Large intestine (tissue), 3 donors: ENCODE data around the gene MAP4K3. TPM values are rescaled to one million over a fixed set of nuclear protein-coding genes. Genes with fewer than 3 reads are reported as not detected.

Experiments
- DNase-seq, 2 donors: peaks; one replicate each; pipeline versions ENCODE4 v3.0.0 to v3.0.0-alpha.2; 2013
- H3K27ac ChIP-seq: one replicate; pipeline ENCODE4 v1.5.1; 2013; ENCODE audit warnings: low read length
- H3K27me3 ChIP-seq: 2 replicates; pipeline ENCODE4 v1.6.1; 2013; ENCODE audit warnings: low read length; ENCODE audit not compliant: control insufficient read depth, insufficient read depth
- H3K36me3 ChIP-seq: 2 replicates; pipeline ENCODE4 v1.6.1; 2013; ENCODE audit warnings: low read length; ENCODE audit not compliant: control insufficient read depth, insufficient read depth
- H3K4me1 ChIP-seq: one replicate; pipeline ENCODE4 v1.6.1; 2013; ENCODE audit warnings: low read length; ENCODE audit not compliant: control insufficient read depth, insufficient read depth
- H3K4me3 ChIP-seq: one replicate; pipeline ENCODE4 v1.5.1; 2013; ENCODE audit warnings: low read length
- H3K9me3 ChIP-seq: one replicate; pipeline ENCODE4 v1.6.1; 2013; ENCODE audit warnings: mild to moderate bottlenecking, low read depth, low read length, moderate library complexity; ENCODE audit not compliant: control insufficient read depth
- WGBS: methylation state at CpG from one replicate; pipeline ENCODE4 v1.1.5; 2013; ENCODE audit warnings: low lambda C conversion rate; ENCODE audit not compliant: insufficient coverage; 5-methylcytosine and 5-hydroxymethylcytosine counted together
- polyA plus RNA-seq: library from polyadenylated mRNA; unstranded; fragments of 120-200 nt; gene quantifications from one replicate; pipeline ENCODE4 v1.2.1, GENCODE V29; 2013

The MAP4K3 gene
- polyA plus RNA-seq, 1 donor: 31.4 TPM

DNA sequence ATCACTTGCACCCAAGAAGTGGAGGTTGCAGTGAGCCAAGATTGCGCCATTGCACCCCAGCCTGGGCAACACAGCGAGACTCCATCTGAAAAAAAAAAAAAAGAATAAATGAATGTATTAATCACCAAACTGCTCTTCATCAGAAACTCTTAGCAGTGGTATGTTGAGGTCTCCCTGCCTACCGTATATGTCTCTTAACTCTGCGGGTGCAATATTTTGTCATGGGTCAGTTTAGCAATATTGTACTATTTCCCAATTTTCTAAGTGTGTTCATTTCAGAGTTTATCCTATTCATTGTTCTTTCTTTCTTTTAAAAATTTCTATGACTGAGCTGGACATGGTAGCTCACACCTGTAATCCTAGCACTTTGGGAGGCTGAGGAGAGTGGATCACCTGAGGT is 37.9 kb upstream of the MAP4K3 start:
- no peak for DNase-seq
- peaks cover under 1% of the 10 kb centered on the region for H3K4me1 ChIP-seq
- WGBS: 100% methylated on average over 1 of the region's 4 CpGs
- H3K9me3 ChIP-seq: no peaks in the 10 kb centered on the region
- no peak overlapping the region for H3K4me3 ChIP-seq
- no peaks in the 10 kb centered on the region for H3K27me3 ChIP-seq
- H3K27ac ChIP-seq: no peak overlapping the region
- peaks cover 18% of the 10 kb centered on the region for H3K36me3 ChIP-seq

DNA sequence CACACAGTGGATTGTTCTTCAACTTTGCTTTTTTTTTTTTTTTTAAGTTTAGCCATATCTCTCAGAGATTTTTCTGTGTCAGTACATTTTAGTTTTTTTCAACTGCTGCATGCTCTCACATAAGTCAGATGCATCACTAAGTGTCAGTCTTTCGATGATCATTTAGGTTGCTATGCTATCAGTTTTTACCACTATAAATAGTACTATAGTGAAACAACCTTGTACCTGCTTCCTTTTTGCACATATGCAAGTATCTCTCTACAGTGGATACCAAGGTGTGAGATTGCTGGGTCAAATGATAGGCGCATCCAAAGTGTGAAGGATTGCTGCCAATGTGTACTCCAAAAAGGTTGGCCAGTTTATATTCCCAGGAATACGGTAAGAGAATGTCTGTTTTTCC is 33.5 kb upstream of the MAP4K3 start:
- Histone ChIP-seq H3K27ac (no peak overlapping the region), H3K4me1 (peaks cover 24% of the 10 kb centered on the region), H3K4me3 (no peak overlapping the region), H3K9me3 (no peaks in the 10 kb centered on the region), H3K27me3 (no peaks in the 10 kb centered on the region), H3K36me3 (peaks cover 2% of the 10 kb centered on the region)
- no peak for DNase-seq
- WGBS: 100% methylated on average over 1 of the region's 3 CpGs

DNA sequence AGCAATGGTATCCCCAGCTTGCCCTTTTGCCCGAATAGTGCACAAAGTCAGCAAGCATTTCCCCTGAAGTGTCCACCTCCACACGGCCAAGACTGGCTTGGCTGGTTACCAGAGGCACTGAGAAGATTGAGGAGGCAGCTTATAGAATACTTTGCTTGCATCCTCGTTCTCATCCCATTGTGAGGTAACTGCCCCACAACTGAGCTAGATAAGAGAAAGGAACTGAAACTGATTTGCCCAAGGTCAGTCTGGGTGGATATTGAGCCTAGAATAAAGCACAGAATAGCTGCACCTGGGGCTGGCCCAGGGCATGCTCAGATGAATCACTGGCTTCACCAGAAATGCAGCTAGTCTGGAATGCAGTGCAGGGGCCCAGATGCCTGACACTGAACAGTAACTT is 32.7 kb upstream of the MAP4K3 start:
- Histone ChIP-seq H3K9me3 (no peaks in the 10 kb centered on the region), H3K4me3 (no peak overlapping the region), H3K36me3 (peaks cover 2% of the 10 kb centered on the region), H3K27ac (peak overlapping the region; percentile 4), H3K4me1 (peaks cover 24% of the 10 kb centered on the region), H3K27me3 (no peaks in the 10 kb centered on the region)
- DNase-seq: peak; percentile 22 to 66
- WGBS: no CpG with 5 or more reads among the region's 3 CpGs

DNA sequence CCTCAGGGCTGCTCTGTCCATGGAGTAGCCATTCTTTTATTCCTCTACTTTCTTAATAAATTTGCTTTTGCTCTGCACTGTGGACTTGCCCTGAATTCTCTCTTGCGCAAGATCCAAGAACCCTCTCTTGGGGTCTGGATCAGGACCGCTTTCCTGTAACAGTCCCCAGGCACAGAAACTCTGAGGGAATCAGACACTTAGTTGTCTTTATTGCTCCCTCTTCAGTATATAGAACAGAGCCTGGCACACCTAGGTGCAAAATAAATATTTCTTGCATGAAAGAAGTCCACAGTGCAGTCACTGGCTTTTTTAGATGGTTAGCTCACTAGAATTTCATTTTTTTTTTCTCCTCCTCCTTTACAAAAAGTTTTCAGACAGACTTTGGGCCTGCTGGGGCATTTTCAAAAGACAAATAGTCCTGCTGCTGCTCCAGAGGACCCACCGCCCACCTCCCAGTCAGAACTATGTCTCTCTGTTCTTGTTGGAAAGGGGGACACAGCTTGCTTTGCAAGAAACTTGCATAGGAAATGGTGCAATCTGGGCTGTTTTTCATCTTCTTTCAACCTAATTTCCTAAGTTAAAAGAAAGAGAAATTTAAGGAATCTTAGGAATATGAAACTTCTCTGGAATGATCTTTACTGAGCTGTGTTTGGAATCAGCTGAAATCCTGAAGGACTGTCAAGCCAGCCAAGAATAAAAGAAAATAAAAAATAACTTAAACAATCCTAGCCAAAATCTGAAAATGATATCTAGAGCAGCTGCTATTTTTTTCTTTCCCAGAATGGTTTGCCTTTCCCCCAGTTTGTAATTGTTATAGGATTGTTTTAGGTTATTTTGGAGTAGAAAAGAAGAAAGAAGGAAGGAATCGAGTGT is 31.7 kb upstream of the MAP4K3 start:
- WGBS: 100% methylated on average over 1 of the region's 4 CpGs
- Histone ChIP-seq H3K4me1 (peaks cover 24% of the 10 kb centered on the region), H3K9me3 (no peaks in the 10 kb centered on the region), H3K4me3 (no peak overlapping the region), H3K27ac (peak overlapping the region; percentile 4), H3K27me3 (no peaks in the 10 kb centered on the region), H3K36me3 (peaks cover 2% of the 10 kb centered on the region)
- DNase-seq: no peak

DNA sequence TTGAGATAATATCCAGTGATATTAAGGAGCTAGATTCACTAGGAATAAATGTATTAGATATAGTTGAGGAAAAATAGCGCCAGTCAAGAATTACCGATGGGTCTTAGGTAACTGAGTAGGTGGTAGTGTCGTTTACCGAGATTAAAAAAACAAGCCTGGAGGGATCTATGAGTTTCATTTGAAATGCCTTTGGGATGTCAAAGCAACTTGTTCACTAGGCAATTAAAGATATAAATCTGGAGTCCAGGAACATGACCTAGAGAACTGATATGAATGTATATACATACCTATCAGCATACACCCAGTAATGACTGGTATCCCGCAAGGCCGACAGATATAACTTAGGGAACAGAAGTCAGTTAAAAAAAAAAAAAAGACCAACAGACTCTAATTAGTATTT is 29.2 kb upstream of the MAP4K3 start:
- WGBS: 92% methylated on average over 6 of the region's 6 CpGs
- Histone ChIP-seq H3K36me3 (no peaks in the 10 kb centered on the region), H3K27ac (no peak overlapping the region), H3K4me3 (no peak overlapping the region), H3K9me3 (no peaks in the 10 kb centered on the region), H3K4me1 (peaks cover 24% of the 10 kb centered on the region), H3K27me3 (no peaks in the 10 kb centered on the region)
- DNase-seq: no peak

DNA sequence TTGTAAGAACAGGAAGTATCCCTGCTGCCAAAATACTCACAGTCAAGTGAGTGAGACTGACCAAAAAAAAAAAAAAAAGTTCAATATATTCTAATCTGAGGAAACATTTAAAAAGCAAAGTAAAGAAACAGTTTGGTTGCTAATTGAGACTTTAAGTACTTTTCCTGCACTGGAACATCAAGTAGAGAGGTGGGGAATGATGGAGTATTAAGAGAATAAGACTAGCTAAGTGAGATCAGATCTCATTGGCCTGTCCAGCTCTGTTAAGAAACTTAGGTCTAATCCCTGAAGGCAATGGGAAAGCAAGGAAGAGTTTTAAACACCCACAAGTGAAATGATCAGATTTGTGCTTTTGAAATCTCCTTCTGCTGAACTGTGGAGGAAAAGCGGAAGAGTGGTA is 27.8 kb upstream of the MAP4K3 start:
- DNase-seq: no peak
- Histone ChIP-seq H3K27ac (no peak overlapping the region), H3K4me3 (no peak overlapping the region), H3K4me1 (peaks cover 22% of the 10 kb centered on the region), H3K27me3 (no peaks in the 10 kb centered on the region), H3K9me3 (no peaks in the 10 kb centered on the region), H3K36me3 (no peaks in the 10 kb centered on the region)
- 100% methylated on average over 1 of the region's 1 CpG for WGBS

DNA sequence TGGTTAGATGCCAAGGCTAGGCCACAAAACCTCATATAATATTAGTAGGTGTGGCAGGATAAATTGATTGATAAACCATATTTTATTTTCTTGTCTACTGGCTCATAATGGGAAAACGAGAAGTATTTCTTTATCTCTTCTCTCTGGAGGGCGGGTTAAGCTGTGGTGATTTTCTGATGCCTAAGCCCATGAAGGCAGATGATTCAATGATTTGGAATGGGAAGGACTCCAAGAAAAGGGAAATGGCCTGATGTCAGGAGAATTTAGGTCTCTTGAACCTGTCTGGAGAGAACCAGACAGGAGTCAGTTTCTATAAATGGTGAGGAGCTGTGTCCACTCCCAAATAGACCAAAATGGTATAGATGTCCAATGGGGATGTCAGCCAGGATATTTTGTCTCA is 18.7 kb upstream of the MAP4K3 start:
- DNase-seq: no peak
- H3K9me3 ChIP-seq: peaks cover 3% of the 10 kb centered on the region
- H3K4me3 ChIP-seq: no peak overlapping the region
- WGBS: no CpG with 5 or more reads among the region's 2 CpGs
- no peaks in the 10 kb centered on the region for H3K27me3 ChIP-seq
- no peak overlapping the region for H3K27ac ChIP-seq
- H3K36me3 ChIP-seq: peaks cover 13% of the 10 kb centered on the region
- H3K4me1 ChIP-seq: no peaks in the 10 kb centered on the region

DNA sequence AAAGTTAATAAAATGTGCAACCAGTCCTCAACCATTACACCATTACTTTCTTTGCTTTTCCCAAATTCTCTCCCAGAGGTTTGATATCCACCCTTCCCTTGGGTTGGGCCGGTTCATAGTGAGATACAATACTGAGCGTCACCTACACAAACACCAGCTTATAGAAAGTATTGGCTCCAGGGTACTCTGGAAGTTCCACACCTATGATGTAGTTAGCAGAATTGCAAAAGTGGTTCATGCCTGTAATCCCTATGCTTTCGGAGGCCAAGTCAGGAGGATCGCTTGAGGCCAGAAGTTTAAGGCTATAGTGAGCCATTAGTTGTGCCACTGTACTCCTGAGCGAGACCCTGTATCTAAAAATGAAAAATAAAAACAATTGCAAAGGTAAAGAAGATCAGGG is 15.3 kb upstream of the MAP4K3 start:
- no peaks in the 10 kb centered on the region for H3K4me1 ChIP-seq
- no peak overlapping the region for H3K4me3 ChIP-seq
- no peak for DNase-seq
- H3K27me3 ChIP-seq: no peaks in the 10 kb centered on the region
- no peak overlapping the region for H3K27ac ChIP-seq
- no peaks in the 10 kb centered on the region for H3K9me3 ChIP-seq
- no CpG with 5 or more reads among the region's 5 CpGs for WGBS
- peaks cover 11% of the 10 kb centered on the region for H3K36me3 ChIP-seq

DNA sequence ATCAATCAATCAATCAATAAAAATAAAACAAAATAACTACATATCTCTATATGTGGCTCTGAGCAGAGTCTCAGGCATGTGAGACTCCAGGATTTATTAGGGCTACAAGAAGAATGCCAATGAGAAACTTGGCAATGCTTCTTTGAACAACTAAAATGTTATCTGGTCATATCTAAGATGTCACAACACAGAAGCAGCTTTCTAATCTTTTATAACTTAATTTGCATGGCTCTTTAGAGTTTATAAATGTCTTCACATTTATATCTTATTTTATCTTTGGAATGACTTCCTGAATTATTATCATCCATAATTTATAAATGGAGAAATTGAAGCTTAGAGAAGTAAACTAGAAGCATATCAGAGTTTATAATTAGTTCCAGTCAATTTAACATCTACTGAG is 14.9 kb upstream of the MAP4K3 start:
- H3K27ac ChIP-seq: no peak overlapping the region
- H3K9me3 ChIP-seq: no peaks in the 10 kb centered on the region
- no peak overlapping the region for H3K4me3 ChIP-seq
- no peaks in the 10 kb centered on the region for H3K4me1 ChIP-seq
- H3K36me3 ChIP-seq: peaks cover 11% of the 10 kb centered on the region
- no peak for DNase-seq
- no peaks in the 10 kb centered on the region for H3K27me3 ChIP-seq

DNA sequence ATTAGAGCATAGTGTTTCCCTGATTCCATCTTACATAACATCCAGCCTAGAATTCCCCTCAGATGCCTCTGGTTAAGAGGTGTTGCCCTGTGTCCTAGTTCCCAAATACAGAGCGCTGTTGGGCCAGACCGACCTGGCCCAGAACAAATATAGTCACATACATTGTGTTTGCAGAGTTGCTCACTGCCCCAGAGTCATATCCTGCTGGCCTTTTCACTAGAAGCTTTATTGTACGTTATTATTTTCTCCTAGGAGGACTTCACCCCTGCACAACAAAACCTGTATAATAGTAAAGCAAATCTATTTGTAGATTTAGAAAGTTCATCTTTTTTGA is 11.1 kb upstream of the MAP4K3 start:
- no peaks in the 10 kb centered on the region for H3K4me1 ChIP-seq
- no peak for DNase-seq
- no peak overlapping the region for H3K4me3 ChIP-seq
- no peaks in the 10 kb centered on the region for H3K9me3 ChIP-seq
- H3K27ac ChIP-seq: no peak overlapping the region
- WGBS: no CpG with 5 or more reads among the region's 3 CpGs
- H3K36me3 ChIP-seq: peaks cover 2% of the 10 kb centered on the region
- H3K27me3 ChIP-seq: no peaks in the 10 kb centered on the region
